SK-N-SH treated with all-trans-retinoic acid at 6 μM for 48 hours (cell line): ENCODE results near the gene ABR.
A peak's percentile ranks its signal among the peaks of the same experiment; 100 is the strongest.

Experiments used
- ATAC-seq: fragments of 200-7000 bp; cut with Tn5 transposase; 3 replicates; pipeline ENCODE4 v1.9.1; 2020; ENCODE audit warnings: mild to moderate bottlenecking, moderate library complexity
- ARNTL ChIP-seq: fragments of 450-650 bp; formaldehyde crosslinking; IDR thresholded peaks from 2 replicates; pipeline ENCODE4 v1.5.0; 2020; ENCODE audit warnings: low read depth, mild to moderate bottlenecking, moderate library complexity, borderline replicate concordance
- BACH2 ChIP-seq: fragments of 250-450 bp; sonication (Bioruptor Pico); IDR thresholded peaks from 2 replicates; pipeline ENCODE4 v1.9.0; 2021; ENCODE audit warnings: mild to moderate bottlenecking, borderline replicate concordance
- CSDC2 ChIP-seq: fragments of 250-450 bp; sonication (Bioruptor Pico); IDR thresholded peaks from 2 replicates; pipeline ENCODE4 v1.5.0; 2020; ENCODE audit warnings: mild to moderate bottlenecking, moderate library complexity
- ESRRG ChIP-seq: fragments of 250-450 bp; sonication (Bioruptor Pico); IDR thresholded peaks from 2 replicates; pipeline ENCODE4 v1.6.1; 2021; ENCODE audit warnings: mild to moderate bottlenecking
- GLIS3 ChIP-seq: fragments of 250-450 bp; sonication (Bioruptor Pico); IDR thresholded peaks from 2 replicates; pipeline ENCODE4 v1.5.0; 2020; ENCODE audit warnings: mild to moderate bottlenecking, moderate library complexity
- ISL1 ChIP-seq: fragments of 250-450 bp; sonication (Bioruptor Pico); IDR thresholded peaks from 2 replicates; pipeline ENCODE4 v2.1.2; 2022; ENCODE audit warnings: mild to moderate bottlenecking, moderate library complexity
- PATZ1 ChIP-seq: fragments of 250-450 bp; sonication (Bioruptor Pico); IDR thresholded peaks from 2 replicates; pipeline ENCODE4 v1.8.0; 2020; ENCODE audit warnings: mild to moderate bottlenecking, moderate library complexity, borderline replicate concordance
- POU6F1 ChIP-seq: fragments of 250-450 bp; sonication (Bioruptor Pico); IDR thresholded peaks from 2 replicates; pipeline ENCODE4 v1.8.0; 2021; ENCODE audit warnings: low read depth, mild to moderate bottlenecking, moderate library complexity, borderline replicate concordance
- PPARA ChIP-seq: fragments of 250-450 bp; sonication (Bioruptor Pico); IDR thresholded peaks from 2 replicates; pipeline ENCODE4 v1.5.0; 2020; ENCODE audit warnings: mild to moderate bottlenecking, borderline replicate concordance
- RARB ChIP-seq: fragments of 250-450 bp; sonication (Bioruptor Pico); IDR thresholded peaks from 2 replicates; pipeline ENCODE4 v1.8.0; 2021; ENCODE audit warnings: mild to moderate bottlenecking, moderate library complexity
- SNAI2 ChIP-seq: fragments of 250-450 bp; sonication (Bioruptor Pico); IDR thresholded peaks from 2 replicates; pipeline ENCODE4 v1.5.0; 2020; ENCODE audit warnings: mild to moderate bottlenecking, moderate library complexity
- TCF4 ChIP-seq: fragments of 250-450 bp; sonication (Bioruptor Pico); IDR thresholded peaks from 2 replicates; pipeline ENCODE4 v1.8.0; 2021; ENCODE audit warnings: mild to moderate bottlenecking, moderate library complexity, borderline replicate concordance
- TOX ChIP-seq: fragments of 250-450 bp; sonication (Bioruptor Pico); IDR thresholded peaks from 2 replicates; pipeline ENCODE4 v1.8.0; 2021; ENCODE audit warnings: mild to moderate bottlenecking, moderate library complexity, borderline replicate concordance
- ZC3H10 ChIP-seq: fragments of 250-450 bp; sonication (Bioruptor Pico); IDR thresholded peaks from 2 replicates; pipeline ENCODE4 v1.5.1; 2021; ENCODE audit warnings: mild to moderate bottlenecking, moderate library complexity
- ZFP3 ChIP-seq: fragments of 250-450 bp; sonication (Bioruptor Pico); IDR thresholded peaks from 2 replicates; pipeline ENCODE4 v1.5.0; 2020; ENCODE audit warnings: mild to moderate bottlenecking, moderate library complexity
- ZNF565 ChIP-seq: fragments of 450-650 bp; formaldehyde crosslinking; conservative IDR thresholded peaks from 2 replicates; pipeline ENCODE4 v1.5.0; 2020; ENCODE audit warnings: low read depth, mild to moderate bottlenecking, moderate library complexity
- ZNF70 ChIP-seq: fragments of 450-650 bp; formaldehyde crosslinking; IDR thresholded peaks from 2 replicates; pipeline ENCODE4 v1.5.0; 2020; ENCODE audit warnings: mild to moderate bottlenecking, moderate library complexity
- ZNF8 ChIP-seq: fragments of 450-650 bp; formaldehyde crosslinking; IDR thresholded peaks from 2 replicates; pipeline ENCODE4 v1.5.0; 2020; ENCODE audit warnings: mild to moderate bottlenecking, moderate library complexity
- TF ChIP-seq, protein P1 (sequence below): fragments of 250-450 bp; sonication (Bioruptor Pico); IDR thresholded peaks from 2 replicates; pipeline ENCODE4 v1.5.1; 2020; ENCODE audit warnings: low read depth, mild to moderate bottlenecking, moderate library complexity
- TF ChIP-seq, protein P2 (sequence below): fragments of 250-450 bp; sonication (Bioruptor Pico); IDR thresholded peaks from 2 replicates; pipeline ENCODE4 v1.5.0; 2020; ENCODE audit warnings: mild to moderate bottlenecking, moderate library complexity

ABR gene

GRCh38 chr17:957856-958421, 221.8 kb downstream of the ABR start:
- ATAC-seq: peak; percentile 40; the same call in 2 of the 3 replicates
- TF ChIP-seq, protein P1, sequence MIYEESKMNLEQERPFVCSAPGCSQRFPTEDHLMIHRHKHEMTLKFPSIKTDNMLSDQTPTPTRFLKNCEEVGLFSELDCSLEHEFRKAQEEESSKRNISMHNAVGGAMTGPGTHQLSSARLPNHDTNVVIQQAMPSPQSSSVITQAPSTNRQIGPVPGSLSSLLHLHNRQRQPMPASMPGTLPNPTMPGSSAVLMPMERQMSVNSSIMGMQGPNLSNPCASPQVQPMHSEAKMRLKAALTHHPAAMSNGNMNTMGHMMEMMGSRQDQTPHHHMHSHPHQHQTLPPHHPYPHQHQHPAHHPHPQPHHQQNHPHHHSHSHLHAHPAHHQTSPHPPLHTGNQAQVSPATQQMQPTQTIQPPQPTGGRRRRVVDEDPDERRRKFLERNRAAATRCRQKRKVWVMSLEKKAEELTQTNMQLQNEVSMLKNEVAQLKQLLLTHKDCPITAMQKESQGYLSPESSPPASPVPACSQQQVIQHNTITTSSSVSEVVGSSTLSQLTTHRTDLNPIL (CRISPR knock-in tag): no peak
- no peak for TF ChIP-seq TOX
- no peak for TF ChIP-seq ZNF565 (CRISPR knock-in tag)
- TF ChIP-seq ZNF70 (CRISPR knock-in tag): no peak
- TF ChIP-seq RARB (CRISPR knock-in tag): no peak
- no peak for TF ChIP-seq ESRRG (CRISPR knock-in tag)
- TF ChIP-seq, protein P2, sequence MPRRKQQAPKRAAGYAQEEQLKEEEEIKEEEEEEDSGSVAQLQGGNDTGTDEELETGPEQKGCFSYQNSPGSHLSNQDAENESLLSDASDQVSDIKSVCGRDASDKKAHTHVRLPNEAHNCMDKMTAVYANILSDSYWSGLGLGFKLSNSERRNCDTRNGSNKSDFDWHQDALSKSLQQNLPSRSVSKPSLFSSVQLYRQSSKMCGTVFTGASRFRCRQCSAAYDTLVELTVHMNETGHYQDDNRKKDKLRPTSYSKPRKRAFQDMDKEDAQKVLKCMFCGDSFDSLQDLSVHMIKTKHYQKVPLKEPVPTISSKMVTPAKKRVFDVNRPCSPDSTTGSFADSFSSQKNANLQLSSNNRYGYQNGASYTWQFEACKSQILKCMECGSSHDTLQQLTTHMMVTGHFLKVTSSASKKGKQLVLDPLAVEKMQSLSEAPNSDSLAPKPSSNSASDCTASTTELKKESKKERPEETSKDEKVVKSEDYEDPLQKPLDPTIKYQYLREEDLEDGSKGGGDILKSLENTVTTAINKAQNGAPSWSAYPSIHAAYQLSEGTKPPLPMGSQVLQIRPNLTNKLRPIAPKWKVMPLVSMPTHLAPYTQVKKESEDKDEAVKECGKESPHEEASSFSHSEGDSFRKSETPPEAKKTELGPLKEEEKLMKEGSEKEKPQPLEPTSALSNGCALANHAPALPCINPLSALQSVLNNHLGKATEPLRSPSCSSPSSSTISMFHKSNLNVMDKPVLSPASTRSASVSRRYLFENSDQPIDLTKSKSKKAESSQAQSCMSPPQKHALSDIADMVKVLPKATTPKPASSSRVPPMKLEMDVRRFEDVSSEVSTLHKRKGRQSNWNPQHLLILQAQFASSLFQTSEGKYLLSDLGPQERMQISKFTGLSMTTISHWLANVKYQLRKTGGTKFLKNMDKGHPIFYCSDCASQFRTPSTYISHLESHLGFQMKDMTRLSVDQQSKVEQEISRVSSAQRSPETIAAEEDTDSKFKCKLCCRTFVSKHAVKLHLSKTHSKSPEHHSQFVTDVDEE (CRISPR knock-in tag): no peak
- no peak for TF ChIP-seq ARNTL (CRISPR knock-in tag)
- no peak for TF ChIP-seq GLIS3 (CRISPR knock-in tag)
- no peak for TF ChIP-seq CSDC2 (CRISPR knock-in tag)
- TF ChIP-seq POU6F1 (CRISPR knock-in tag): no peak
- no peak for TF ChIP-seq TCF4 (CRISPR knock-in tag)

DNA sequence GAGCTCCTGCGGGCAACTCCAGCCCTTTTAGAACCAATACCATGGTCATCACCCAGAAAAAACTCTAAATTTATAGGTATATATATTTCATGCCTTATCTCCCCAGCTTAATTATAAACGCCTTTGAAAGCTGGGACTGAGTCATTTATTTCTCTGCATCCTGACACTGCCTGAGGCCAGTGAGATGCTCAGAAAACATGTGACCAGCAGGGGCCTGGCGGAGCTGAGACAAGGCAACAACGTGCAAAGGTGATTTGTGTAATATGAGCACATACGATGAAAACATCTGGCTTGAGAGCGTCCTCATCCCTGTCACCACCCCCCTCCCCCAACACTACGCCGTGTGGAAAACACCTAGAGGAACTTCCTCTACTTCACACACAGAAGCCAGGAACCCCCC, 222.9 kb downstream of the ABR start:
- TF ChIP-seq ESRRG (CRISPR knock-in tag) (no peak), ZFP3 (no peak), GLIS3 (CRISPR knock-in tag) (no peak), TCF4 (CRISPR knock-in tag) (no peak), ZC3H10 (CRISPR knock-in tag) (no peak), ZNF8 (CRISPR knock-in tag) (no peak), ZNF565 (CRISPR knock-in tag) (no peak), ARNTL (CRISPR knock-in tag) (no peak), SNAI2 (no peak), PATZ1 (CRISPR knock-in tag) (no peak), RARB (CRISPR knock-in tag) (no peak), CSDC2 (CRISPR knock-in tag) (no peak), PPARA (CRISPR knock-in tag) (no peak), BACH2 (CRISPR knock-in tag) (no peak), ISL1 (CRISPR knock-in tag) (no peak)
- TF ChIP-seq, protein P1 (CRISPR knock-in tag): no peak
- no peak for ATAC-seq

- ATAC-seq: no peak
- TF ChIP-seq ZNF565 (CRISPR knock-in tag) (no peak), ZFP3 (no peak), BACH2 (CRISPR knock-in tag) (no peak), POU6F1 (CRISPR knock-in tag) (no peak), PATZ1 (CRISPR knock-in tag) (no peak), RARB (CRISPR knock-in tag) (no peak), ISL1 (CRISPR knock-in tag) (no peak)
- TF ChIP-seq, protein P1 (CRISPR knock-in tag): no peak
Measured at GRCh38 chr17:954431-955164, 225.2 kb downstream of the ABR start.
